GM23338 (cell line): ENCODE data around the gene MEGF8. TPM values are rescaled to one million over a fixed set of nuclear protein-coding genes. Genes with fewer than 3 reads are reported as not detected.

ENCODE experiments used
- ATAC-seq: fragments of 200-7000 bp; cut with Tn5 transposase; 3 replicates; pipeline ENCODE4 v1.9.1; 2020
- DNase-seq: peaks from one replicate; pipeline ENCODE4 v3.0.0-alpha.2; 2015; ENCODE audit warnings: low spot score
- H2AFZ ChIP-seq: fragments of 200-600 bp; sonication (generic); 2 replicates; pipeline ENCODE4 v1.8.0; 2016; ENCODE audit warnings: antibody characterized with exemption, mild to moderate bottlenecking, moderate library complexity
- H3F3A ChIP-seq: fragments of 200-600 bp; sonication (generic); replicated peaks from 2 replicates; pipeline ENCODE4 v1.8.0; 2017; ENCODE audit warnings: antibody characterized with exemption, mixed run types, low read depth
- H3K27ac ChIP-seq: fragments of 200-600 bp; sonication (generic); 2 replicates; pipeline ENCODE4 v1.6.1; 2016; ENCODE audit warnings: low read depth
- H3K27me3 ChIP-seq: fragments of 200-600 bp; sonication (generic); 2 replicates; pipeline ENCODE4 v1.8.0; 2016; ENCODE audit warnings: mild to moderate bottlenecking, mixed run types, moderate library complexity; ENCODE audit not compliant: insufficient read depth
- H3K36me3 ChIP-seq: fragments of 200-600 bp; sonication (generic); 2 replicates; pipeline ENCODE4 v1.8.0; 2016; ENCODE audit warnings: mild to moderate bottlenecking; ENCODE audit not compliant: insufficient read depth
- H3K4me1 ChIP-seq: fragments of 200-600 bp; sonication (generic); 2 replicates; pipeline ENCODE4 v1.8.0; 2016; ENCODE audit warnings: mild to moderate bottlenecking, moderate library complexity; ENCODE audit not compliant: insufficient read depth
- H3K4me2 ChIP-seq: fragments of 200-600 bp; sonication (generic); 2 replicates; pipeline ENCODE4 v1.7.1; 2017; ENCODE audit warnings: mixed run types
- H3K4me3 ChIP-seq: fragments of 200-600 bp; sonication (generic); 2 replicates; pipeline ENCODE4 v1.6.1; 2016; ENCODE audit warnings: mixed run types
- H3K79me2 ChIP-seq: fragments of 200-600 bp; sonication (generic); replicated peaks from 2 replicates; pipeline ENCODE4 v1.8.0; 2017; ENCODE audit warnings: mild to moderate bottlenecking; ENCODE audit not compliant: insufficient read depth
- H3K9me2 ChIP-seq: fragments of 200-600 bp; sonication (generic); 2 replicates; pipeline ENCODE4 v1.8.0; 2017; ENCODE audit not compliant: insufficient read depth
- H4K20me1 ChIP-seq: fragments of 200-600 bp; sonication (generic); replicated peaks from 2 replicates; pipeline ENCODE4 v1.8.0; 2017; ENCODE audit warnings: mild to moderate bottlenecking; ENCODE audit not compliant: insufficient read depth
- H3K27ac Mint-ChIP-seq: 2 replicates; pipeline ENCODE4 v1.8.0; 2020; ENCODE audit warnings: inconsistent platforms, mild to moderate bottlenecking, moderate library complexity, mixed read lengths
- H3K27me3 Mint-ChIP-seq: 3 replicates; pipeline ENCODE4 v1.8.0; 2022; ENCODE audit warnings: low read depth, mild to moderate bottlenecking, moderate library complexity, mixed read lengths, inconsistent platforms; ENCODE audit not compliant: insufficient read depth, poor library complexity
- H3K36me3 Mint-ChIP-seq: 3 replicates; pipeline ENCODE4 v1.8.0; 2021; ENCODE audit warnings: low read depth, mild to moderate bottlenecking, inconsistent platforms, moderate library complexity, mixed read lengths
- H3K4me1 Mint-ChIP-seq: 3 replicates; pipeline ENCODE4 v1.8.0; 2020; ENCODE audit warnings: mild to moderate bottlenecking, inconsistent platforms, mixed read lengths
- H3K4me3 Mint-ChIP-seq: 3 replicates; pipeline ENCODE4 v1.8.0; 2021; ENCODE audit warnings: moderate library complexity, mild to moderate bottlenecking, inconsistent platforms, mixed read lengths
- H3K9me3 Mint-ChIP-seq: 3 replicates; pipeline ENCODE4 v1.8.0; 2020; ENCODE audit warnings: moderate library complexity, mild to moderate bottlenecking, inconsistent platforms, mixed read lengths
- CREB1 ChIP-seq: fragments of 250-450 bp; sonication (Bioruptor Pico); IDR thresholded peaks from 2 replicates; pipeline ENCODE4 v1.5.0; 2020; ENCODE audit warnings: low read depth, mild to moderate bottlenecking, moderate library complexity
- CTCF ChIP-seq, 2 experiments: fragments of 200-600 bp in 1 of 2; sonication (generic) in 1 of 2; conservative IDR thresholded peaks; 2 replicates each; pipeline versions ENCODE4 v1.5.1 to v1.6.1; 2016 to 2017; ENCODE audit warnings: antibody characterized with exemption in 2 of 2, low read depth in 2 of 2, mild to moderate bottlenecking in 2 of 2, moderate library complexity in 1 of 2
- EZH2 ChIP-seq: fragments of 200-600 bp; sonication (generic); IDR thresholded peaks from one replicate; pipeline ENCODE4 v1.8.0; 2017; ENCODE audit warnings: antibody characterized with exemption, mild to moderate bottlenecking, low read depth; ENCODE audit not compliant: unreplicated experiment
- EZH2phosphoT487 ChIP-seq: fragments of 200-600 bp; sonication (generic); IDR thresholded peaks from one replicate; pipeline ENCODE4 v1.8.1; 2018; ENCODE audit warnings: antibody characterized with exemption; ENCODE audit not compliant: unreplicated experiment
- JUNB ChIP-seq: IDR thresholded peaks from one replicate; pipeline ENCODE4 v1.6.1; 2016; ENCODE audit warnings: antibody characterized with exemption; ENCODE audit not compliant: unreplicated experiment
- NANOG ChIP-seq: IDR thresholded peaks from 2 replicates; pipeline ENCODE4 v1.6.1; 2016; ENCODE audit warnings: antibody characterized with exemption, borderline replicate concordance
- POLR2AphosphoS5 ChIP-seq: IDR thresholded peaks from 2 replicates; pipeline ENCODE4 v1.6.1; 2016; ENCODE audit warnings: antibody characterized with exemption, low read depth
- STAT1 ChIP-seq: IDR thresholded peaks from one replicate; pipeline ENCODE4 v1.6.1; 2016; ENCODE audit warnings: antibody characterized with exemption; ENCODE audit not compliant: unreplicated experiment
- ZNF114 ChIP-seq: fragments of 250-450 bp; sonication (Bioruptor Pico); IDR thresholded peaks from 2 replicates; pipeline ENCODE4 v1.5.0; 2020; ENCODE audit warnings: mild to moderate bottlenecking, moderate library complexity
- ZNF331 ChIP-seq: fragments of 250-450 bp; sonication (Bioruptor Pico); IDR thresholded peaks from 2 replicates; pipeline ENCODE4 v1.5.0; 2020; ENCODE audit warnings: low read depth, mild to moderate bottlenecking, moderate library complexity
- polyA plus RNA-seq: library from polyadenylated mRNA; unstranded; fragments of >200 nt; fragmentation: Nextera tagmentation; extraction: Ambion mirVana; gene quantifications from 2 replicates; pipeline ENCODE4 v1.2.1, GENCODE V29; 2016
- total RNA-seq: library from RNA; depleted of rRNA; stranded (reverse); fragments of >200 nt; shearing (Covaris generic); gene quantifications from 2 replicates; pipeline ENCODE4 v1.2.3, GENCODE V29; 2014
- TF ChIP-seq, protein P1 (sequence below): IDR thresholded peaks from one replicate; pipeline ENCODE4 v1.6.1; 2018; ENCODE audit warnings: antibody characterized with exemption; ENCODE audit not compliant: unreplicated experiment
- TF ChIP-seq, protein P2 (sequence below): fragments of 250-450 bp; sonication (Bioruptor Pico); IDR thresholded peaks from 2 replicates; pipeline ENCODE4 v1.5.0; 2020; ENCODE audit warnings: mild to moderate bottlenecking, moderate library complexity
- TF ChIP-seq, protein P3 (sequence below): IDR thresholded peaks from 2 replicates; pipeline ENCODE4 v1.6.1; 2016; ENCODE audit warnings: antibody characterized with exemption

The MEGF8 gene
- total and polyA plus RNA-seq, 2 experiments from 2014 or later = 6.2 to 40.5 TPM

DNA sequence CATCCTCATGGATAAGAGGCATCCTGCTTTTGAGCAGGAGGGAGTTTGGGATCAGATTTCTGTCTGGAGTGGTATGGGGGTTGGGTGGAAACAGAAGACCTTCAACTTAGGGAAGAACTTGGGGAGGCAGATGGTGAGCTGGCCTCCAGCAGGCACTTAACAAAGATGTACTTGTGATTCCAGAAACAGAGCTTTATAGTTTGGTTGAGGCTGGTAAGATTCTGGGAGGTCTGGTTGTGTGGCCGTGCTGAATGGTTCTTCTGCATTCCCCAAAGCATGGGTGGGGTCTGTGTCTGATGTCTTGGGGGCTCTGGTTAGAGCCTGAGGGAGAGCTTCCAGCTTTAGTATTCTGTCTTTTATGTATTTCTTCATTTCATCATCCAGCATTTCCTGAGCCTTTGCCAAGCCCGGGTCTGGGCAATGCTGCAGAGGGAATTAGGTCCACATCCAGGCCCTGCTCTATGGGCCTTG lies 4.8 kb downstream of the MEGF8 start:
- Mint-ChIP-seq H3K4me3 (peak overlapping the region; percentile 24; the same call in 1 of the 3 replicates), H3K27ac (no peak overlapping the region), H3K27me3 (peaks cover 6% of the 10 kb centered on the region), H3K9me3 (no peaks in the 10 kb centered on the region), H3K4me1 (peaks cover 28% of the 10 kb centered on the region; the same call in 2 of the 3 replicates), H3K36me3 (no peaks in the 10 kb centered on the region)
- no peak for DNase-seq
- Histone ChIP-seq H3F3A (no peaks in the 10 kb centered on the region; the same call in 1 of the 2 replicates), H3K4me3 (no peak overlapping the region), H3K9me2 (no peaks in the 10 kb centered on the region), H3K27ac (no peak overlapping the region), H3K4me1 (peaks cover 6% of the 10 kb centered on the region; the same call in 1 of the 2 replicates), H3K36me3 (no peaks in the 10 kb centered on the region), H3K27me3 (no peaks in the 10 kb centered on the region), H3K79me2 (peaks cover 26% of the 10 kb centered on the region), H2AFZ (no peak overlapping the region), H3K4me2 (no peak overlapping the region), H4K20me1 (peaks cover 6% of the 10 kb centered on the region)
- ATAC-seq = no peak
- TF ChIP-seq STAT1 (no peak), CREB1 (CRISPR knock-in tag) (no peak), ZNF331 (CRISPR knock-in tag) (no peak), POLR2AphosphoS5 (no peak), NANOG (no peak), CTCF (conservative IDR thresholded peaks at IDR 0.05; ENCODE audit: low read depth in 2 of 2) (no peak), EZH2 (no peak), ZNF114 (no peak), JUNB (no peak), EZH2phosphoT487 (no peak)
- TF ChIP-seq, protein P1, sequence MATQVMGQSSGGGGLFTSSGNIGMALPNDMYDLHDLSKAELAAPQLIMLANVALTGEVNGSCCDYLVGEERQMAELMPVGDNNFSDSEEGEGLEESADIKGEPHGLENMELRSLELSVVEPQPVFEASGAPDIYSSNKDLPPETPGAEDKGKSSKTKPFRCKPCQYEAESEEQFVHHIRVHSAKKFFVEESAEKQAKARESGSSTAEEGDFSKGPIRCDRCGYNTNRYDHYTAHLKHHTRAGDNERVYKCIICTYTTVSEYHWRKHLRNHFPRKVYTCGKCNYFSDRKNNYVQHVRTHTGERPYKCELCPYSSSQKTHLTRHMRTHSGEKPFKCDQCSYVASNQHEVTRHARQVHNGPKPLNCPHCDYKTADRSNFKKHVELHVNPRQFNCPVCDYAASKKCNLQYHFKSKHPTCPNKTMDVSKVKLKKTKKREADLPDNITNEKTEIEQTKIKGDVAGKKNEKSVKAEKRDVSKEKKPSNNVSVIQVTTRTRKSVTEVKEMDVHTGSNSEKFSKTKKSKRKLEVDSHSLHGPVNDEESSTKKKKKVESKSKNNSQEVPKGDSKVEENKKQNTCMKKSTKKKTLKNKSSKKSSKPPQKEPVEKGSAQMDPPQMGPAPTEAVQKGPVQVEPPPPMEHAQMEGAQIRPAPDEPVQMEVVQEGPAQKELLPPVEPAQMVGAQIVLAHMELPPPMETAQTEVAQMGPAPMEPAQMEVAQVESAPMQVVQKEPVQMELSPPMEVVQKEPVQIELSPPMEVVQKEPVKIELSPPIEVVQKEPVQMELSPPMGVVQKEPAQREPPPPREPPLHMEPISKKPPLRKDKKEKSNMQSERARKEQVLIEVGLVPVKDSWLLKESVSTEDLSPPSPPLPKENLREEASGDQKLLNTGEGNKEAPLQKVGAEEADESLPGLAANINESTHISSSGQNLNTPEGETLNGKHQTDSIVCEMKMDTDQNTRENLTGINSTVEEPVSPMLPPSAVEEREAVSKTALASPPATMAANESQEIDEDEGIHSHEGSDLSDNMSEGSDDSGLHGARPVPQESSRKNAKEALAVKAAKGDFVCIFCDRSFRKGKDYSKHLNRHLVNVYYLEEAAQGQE = no peak
- TF ChIP-seq, protein P2, sequence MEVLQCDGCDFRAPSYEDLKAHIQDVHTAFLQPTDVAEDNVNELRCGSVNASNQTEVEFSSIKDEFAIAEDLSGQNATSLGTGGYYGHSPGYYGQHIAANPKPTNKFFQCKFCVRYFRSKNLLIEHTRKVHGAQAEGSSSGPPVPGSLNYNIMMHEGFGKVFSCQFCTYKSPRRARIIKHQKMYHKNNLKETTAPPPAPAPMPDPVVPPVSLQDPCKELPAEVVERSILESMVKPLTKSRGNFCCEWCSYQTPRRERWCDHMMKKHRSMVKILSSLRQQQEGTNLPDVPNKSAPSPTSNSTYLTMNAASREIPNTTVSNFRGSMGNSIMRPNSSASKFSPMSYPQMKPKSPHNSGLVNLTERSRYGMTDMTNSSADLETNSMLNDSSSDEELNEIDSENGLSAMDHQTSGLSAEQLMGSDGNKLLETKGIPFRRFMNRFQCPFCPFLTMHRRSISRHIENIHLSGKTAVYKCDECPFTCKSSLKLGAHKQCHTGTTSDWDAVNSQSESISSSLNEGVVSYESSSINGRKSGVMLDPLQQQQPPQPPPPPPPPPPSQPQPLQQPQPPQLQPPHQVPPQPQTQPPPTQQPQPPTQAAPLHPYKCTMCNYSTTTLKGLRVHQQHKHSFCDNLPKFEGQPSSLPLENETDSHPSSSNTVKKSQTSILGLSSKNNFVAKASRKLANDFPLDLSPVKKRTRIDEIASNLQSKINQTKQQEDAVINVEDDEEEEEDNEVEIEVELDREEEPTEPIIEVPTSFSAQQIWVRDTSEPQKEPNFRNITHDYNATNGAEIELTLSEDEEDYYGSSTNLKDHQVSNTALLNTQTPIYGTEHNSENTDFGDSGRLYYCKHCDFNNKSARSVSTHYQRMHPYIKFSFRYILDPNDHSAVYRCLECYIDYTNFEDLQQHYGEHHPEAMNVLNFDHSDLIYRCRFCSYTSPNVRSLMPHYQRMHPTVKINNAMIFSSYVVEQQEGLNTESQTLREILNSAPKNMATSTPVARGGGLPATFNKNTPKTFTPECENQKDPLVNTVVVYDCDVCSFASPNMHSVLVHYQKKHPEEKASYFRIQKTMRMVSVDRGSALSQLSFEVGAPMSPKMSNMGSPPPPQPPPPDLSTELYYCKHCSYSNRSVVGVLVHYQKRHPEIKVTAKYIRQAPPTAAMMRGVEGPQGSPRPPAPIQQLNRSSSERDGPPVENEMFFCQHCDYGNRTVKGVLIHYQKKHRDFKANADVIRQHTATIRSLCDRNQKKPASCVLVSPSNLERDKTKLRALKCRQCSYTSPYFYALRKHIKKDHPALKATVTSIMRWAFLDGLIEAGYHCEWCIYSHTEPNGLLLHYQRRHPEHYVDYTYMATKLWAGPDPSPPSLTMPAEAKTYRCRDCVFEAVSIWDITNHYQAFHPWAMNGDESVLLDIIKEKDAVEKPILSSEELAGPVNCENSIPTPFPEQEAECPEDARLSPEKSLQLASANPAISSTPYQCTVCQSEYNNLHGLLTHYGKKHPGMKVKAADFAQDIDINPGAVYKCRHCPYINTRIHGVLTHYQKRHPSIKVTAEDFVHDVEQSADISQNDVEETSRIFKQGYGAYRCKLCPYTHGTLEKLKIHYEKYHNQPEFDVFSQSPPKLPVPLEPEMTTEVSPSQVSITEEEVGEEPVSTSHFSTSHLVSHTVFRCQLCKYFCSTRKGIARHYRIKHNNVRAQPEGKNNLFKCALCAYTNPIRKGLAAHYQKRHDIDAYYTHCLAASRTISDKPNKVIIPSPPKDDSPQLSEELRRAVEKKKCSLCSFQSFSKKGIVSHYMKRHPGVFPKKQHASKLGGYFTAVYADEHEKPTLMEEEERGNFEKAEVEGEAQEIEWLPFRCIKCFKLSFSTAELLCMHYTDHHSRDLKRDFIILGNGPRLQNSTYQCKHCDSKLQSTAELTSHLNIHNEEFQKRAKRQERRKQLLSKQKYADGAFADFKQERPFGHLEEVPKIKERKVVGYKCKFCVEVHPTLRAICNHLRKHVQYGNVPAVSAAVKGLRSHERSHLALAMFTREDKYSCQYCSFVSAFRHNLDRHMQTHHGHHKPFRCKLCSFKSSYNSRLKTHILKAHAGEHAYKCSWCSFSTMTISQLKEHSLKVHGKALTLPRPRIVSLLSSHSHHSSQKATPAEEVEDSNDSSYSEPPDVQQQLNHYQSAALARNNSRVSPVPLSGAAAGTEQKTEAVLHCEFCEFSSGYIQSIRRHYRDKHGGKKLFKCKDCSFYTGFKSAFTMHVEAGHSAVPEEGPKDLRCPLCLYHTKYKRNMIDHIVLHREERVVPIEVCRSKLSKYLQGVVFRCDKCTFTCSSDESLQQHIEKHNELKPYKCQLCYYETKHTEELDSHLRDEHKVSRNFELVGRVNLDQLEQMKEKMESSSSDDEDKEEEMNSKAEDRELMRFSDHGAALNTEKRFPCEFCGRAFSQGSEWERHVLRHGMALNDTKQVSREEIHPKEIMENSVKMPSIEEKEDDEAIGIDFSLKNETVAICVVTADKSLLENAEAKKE (CRISPR knock-in tag) = no peak
- TF ChIP-seq, protein P3, sequence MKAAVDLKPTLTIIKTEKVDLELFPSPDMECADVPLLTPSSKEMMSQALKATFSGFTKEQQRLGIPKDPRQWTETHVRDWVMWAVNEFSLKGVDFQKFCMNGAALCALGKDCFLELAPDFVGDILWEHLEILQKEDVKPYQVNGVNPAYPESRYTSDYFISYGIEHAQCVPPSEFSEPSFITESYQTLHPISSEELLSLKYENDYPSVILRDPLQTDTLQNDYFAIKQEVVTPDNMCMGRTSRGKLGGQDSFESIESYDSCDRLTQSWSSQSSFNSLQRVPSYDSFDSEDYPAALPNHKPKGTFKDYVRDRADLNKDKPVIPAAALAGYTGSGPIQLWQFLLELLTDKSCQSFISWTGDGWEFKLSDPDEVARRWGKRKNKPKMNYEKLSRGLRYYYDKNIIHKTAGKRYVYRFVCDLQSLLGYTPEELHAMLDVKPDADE = no peak
